Ishikawa (cell line): ENCODE measurements around the gene NGB.

Experiments
- CEBPB ChIP-seq: IDR thresholded peaks from 2 replicates; pipeline ENCODE4 v1.6.1; 2012
- CREB1 ChIP-seq: IDR thresholded peaks from 2 replicates; pipeline ENCODE4 v1.6.1; 2012; ENCODE audit warnings: low read depth
- EGR1 ChIP-seq: IDR thresholded peaks from 2 replicates; pipeline ENCODE4 v1.6.1; 2012
- EP300 ChIP-seq: IDR thresholded peaks from 2 replicates; pipeline ENCODE4 v1.6.1; 2012; ENCODE audit warnings: borderline replicate concordance
- FOXM1 ChIP-seq: IDR thresholded peaks from 2 replicates; pipeline ENCODE4 v1.6.1; 2012; ENCODE audit warnings: low read depth, borderline replicate concordance
- NFIC ChIP-seq: IDR thresholded peaks from 2 replicates; pipeline ENCODE4 v1.6.1; 2012
- RAD21 ChIP-seq: IDR thresholded peaks from 2 replicates; pipeline ENCODE4 v1.6.1; 2012; ENCODE audit warnings: low read depth
- TAF1 ChIP-seq: IDR thresholded peaks from 2 replicates; pipeline ENCODE4 v1.6.1; 2012; ENCODE audit warnings: low read depth, mild to moderate bottlenecking
- TCF12 ChIP-seq: IDR thresholded peaks from 2 replicates; pipeline ENCODE4 v1.6.1; 2012; ENCODE audit warnings: low read depth
- TEAD4 ChIP-seq: IDR thresholded peaks from 2 replicates; pipeline ENCODE4 v1.6.1; 2012
- YY1 ChIP-seq: IDR thresholded peaks from 2 replicates; pipeline ENCODE4 v1.6.1; 2012; ENCODE audit warnings: low read depth
- ZBTB7A ChIP-seq: IDR thresholded peaks from 2 replicates; pipeline ENCODE4 v1.6.1; 2012; ENCODE audit warnings: low read depth
- TF ChIP-seq, protein P1 (sequence below): IDR thresholded peaks from 2 replicates; pipeline ENCODE4 v1.6.1; 2012
- TF ChIP-seq, protein P2 (sequence below): IDR thresholded peaks from 2 replicates; pipeline ENCODE4 v1.6.1; 2012; ENCODE audit warnings: low read depth, mild to moderate bottlenecking
- TF ChIP-seq, protein P3 (sequence below): IDR thresholded peaks from 2 replicates; pipeline ENCODE4 v1.6.1; 2012

Gene NGB

DNA sequence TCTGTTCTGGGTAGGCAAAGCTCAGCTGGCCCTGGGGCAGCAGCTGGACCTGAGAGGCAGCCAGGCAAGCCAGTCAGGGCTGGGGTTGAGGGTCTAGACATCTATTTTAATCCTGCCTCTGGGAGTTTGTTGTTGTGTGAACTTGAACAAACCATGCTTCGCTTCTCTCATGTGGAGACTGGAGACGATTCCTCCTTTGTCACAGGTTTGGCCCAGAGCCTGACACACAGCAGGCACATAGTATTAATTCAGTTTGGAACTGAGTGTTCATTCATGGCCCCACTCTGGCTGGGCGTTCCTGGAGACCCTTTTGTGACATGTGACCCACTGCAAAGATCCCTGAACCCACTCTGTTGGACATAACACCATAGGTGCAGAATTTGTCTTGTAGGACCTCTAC, 39.3 kb downstream of the NGB start:
- TF ChIP-seq TCF12 (no peak), ZBTB7A (no peak), CREB1 (no peak), NFIC (no peak), TEAD4 (no peak), TAF1 (no peak), EP300 (no peak), CEBPB (no peak), FOXM1 (no peak), EGR1 (no peak), YY1 (no peak), RAD21 (no peak)
- TF ChIP-seq, protein P1, sequence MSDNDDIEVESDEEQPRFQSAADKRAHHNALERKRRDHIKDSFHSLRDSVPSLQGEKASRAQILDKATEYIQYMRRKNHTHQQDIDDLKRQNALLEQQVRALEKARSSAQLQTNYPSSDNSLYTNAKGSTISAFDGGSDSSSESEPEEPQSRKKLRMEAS, result no peak
- TF ChIP-seq, protein P2, sequence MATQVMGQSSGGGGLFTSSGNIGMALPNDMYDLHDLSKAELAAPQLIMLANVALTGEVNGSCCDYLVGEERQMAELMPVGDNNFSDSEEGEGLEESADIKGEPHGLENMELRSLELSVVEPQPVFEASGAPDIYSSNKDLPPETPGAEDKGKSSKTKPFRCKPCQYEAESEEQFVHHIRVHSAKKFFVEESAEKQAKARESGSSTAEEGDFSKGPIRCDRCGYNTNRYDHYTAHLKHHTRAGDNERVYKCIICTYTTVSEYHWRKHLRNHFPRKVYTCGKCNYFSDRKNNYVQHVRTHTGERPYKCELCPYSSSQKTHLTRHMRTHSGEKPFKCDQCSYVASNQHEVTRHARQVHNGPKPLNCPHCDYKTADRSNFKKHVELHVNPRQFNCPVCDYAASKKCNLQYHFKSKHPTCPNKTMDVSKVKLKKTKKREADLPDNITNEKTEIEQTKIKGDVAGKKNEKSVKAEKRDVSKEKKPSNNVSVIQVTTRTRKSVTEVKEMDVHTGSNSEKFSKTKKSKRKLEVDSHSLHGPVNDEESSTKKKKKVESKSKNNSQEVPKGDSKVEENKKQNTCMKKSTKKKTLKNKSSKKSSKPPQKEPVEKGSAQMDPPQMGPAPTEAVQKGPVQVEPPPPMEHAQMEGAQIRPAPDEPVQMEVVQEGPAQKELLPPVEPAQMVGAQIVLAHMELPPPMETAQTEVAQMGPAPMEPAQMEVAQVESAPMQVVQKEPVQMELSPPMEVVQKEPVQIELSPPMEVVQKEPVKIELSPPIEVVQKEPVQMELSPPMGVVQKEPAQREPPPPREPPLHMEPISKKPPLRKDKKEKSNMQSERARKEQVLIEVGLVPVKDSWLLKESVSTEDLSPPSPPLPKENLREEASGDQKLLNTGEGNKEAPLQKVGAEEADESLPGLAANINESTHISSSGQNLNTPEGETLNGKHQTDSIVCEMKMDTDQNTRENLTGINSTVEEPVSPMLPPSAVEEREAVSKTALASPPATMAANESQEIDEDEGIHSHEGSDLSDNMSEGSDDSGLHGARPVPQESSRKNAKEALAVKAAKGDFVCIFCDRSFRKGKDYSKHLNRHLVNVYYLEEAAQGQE, result no peak
- TF ChIP-seq, protein P3, sequence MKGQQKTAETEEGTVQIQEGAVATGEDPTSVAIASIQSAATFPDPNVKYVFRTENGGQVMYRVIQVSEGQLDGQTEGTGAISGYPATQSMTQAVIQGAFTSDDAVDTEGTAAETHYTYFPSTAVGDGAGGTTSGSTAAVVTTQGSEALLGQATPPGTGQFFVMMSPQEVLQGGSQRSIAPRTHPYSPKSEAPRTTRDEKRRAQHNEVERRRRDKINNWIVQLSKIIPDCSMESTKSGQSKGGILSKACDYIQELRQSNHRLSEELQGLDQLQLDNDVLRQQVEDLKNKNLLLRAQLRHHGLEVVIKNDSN, result no peak

DNA sequence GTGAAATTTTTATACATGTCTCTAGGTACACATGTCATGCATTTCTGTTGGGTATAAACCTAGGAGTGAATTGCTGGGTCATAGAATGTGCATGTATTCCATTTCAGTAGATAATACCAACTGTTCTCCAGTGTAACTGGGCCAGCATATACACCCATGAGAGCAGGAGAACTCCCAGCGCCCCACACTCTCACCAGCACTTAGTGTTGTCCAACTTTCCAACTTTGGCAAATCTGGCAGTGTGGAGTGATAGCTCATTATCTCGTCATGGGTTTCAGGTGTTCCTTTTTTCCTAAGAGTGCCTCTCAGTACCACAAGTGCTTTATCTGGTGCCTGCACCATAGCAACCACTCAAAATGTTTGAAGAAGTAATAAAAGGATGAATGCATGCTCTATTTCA, 40.1 kb downstream of the NGB start:
- TF ChIP-seq CEBPB, result no peak
- TF ChIP-seq FOXM1, result no peak
- TF ChIP-seq NFIC, result no peak
- no peak for TF ChIP-seq TEAD4
- no peak for TF ChIP-seq YY1
- TF ChIP-seq, protein P3, result no peak
- TF ChIP-seq, protein P1, result no peak
- no peak for TF ChIP-seq ZBTB7A
- no peak for TF ChIP-seq CREB1
- TF ChIP-seq TAF1, result no peak
- TF ChIP-seq, protein P2, result no peak
- TF ChIP-seq EP300, result no peak
- no peak for TF ChIP-seq TCF12
- TF ChIP-seq RAD21, result no peak
- TF ChIP-seq EGR1, result no peak

DNA sequence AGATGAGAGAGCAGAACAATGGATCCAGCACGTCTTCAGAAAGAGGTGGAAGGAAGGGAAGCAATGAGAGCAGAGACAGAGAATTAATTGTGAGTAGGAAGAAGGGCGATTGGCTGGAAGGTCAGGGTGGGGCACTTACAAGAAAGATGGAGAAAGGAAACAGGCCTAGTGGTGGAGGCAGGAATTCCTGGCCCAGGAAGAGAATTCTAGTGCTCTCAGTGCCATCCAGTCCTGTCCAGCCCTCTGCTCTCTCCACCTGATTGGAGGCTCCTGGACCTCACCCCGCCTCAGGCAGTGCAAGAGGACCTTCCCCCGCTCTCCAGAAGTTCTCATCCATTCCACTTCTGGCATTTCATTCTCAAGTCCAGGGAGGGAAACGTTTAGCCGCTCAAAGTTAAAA, 43.0 kb downstream of the NGB start:
- TF ChIP-seq EGR1, result no peak
- no peak for TF ChIP-seq TEAD4
- no peak for TF ChIP-seq EP300
- TF ChIP-seq FOXM1, result no peak
- TF ChIP-seq RAD21, result no peak
- TF ChIP-seq, protein P3, result no peak
- TF ChIP-seq TCF12, result no peak
- no peak for TF ChIP-seq CEBPB
- no peak for TF ChIP-seq NFIC
- TF ChIP-seq, protein P1, result no peak
- TF ChIP-seq TAF1, result no peak
- TF ChIP-seq, protein P2, result no peak
- no peak for TF ChIP-seq YY1
- no peak for TF ChIP-seq ZBTB7A
- no peak for TF ChIP-seq CREB1
